Measurements from ENCODE around the gene LAMA2. TPM values are rescaled to one million over a fixed set of nuclear protein-coding genes. Genes with fewer than 3 reads are reported as not detected.

LAMA2 gene
- total and polyA plus RNA-seq, 2 donors (not counting 1 experiment from before 2014, with no cell fraction given), result 19.5 to 67.5 TPM

- Histone ChIP-seq H3K4me1 (ENCODE audit: control insufficient read depth, extremely low read depth, insufficient read depth, low read length) (no peaks in the 10 kb centered on the region), H3K9ac (ENCODE audit: insufficient read depth, low read length) (no peak overlapping the region), H4K20me1 (ENCODE audit: control insufficient read depth, extremely low read depth, insufficient read depth, low read length) (no peaks in the 10 kb centered on the region), H3K36me3 (ENCODE audit: control insufficient read depth, insufficient read depth, low read length) (no peaks in the 10 kb centered on the region), H3K4me2 (ENCODE audit: extremely low read depth, insufficient read depth, low read length) (peak overlapping the region; percentile 81), H3K4me3 (replicated peaks in 1 of 4; ENCODE audit: control extremely low read depth in 1 of 4, insufficient read depth in 1 of 4, low read depth in 3 of 4, low read length in 4 of 4) (peak overlapping the region; percentile 42 to 86 (median 78)), H3K27me3 (ENCODE audit: control insufficient read depth, insufficient read depth, low read length) (no peaks in the 10 kb centered on the region), H2AFZ (ENCODE audit: low read length) (no peak overlapping the region), H3K79me2 (ENCODE audit: control insufficient read depth, insufficient read depth, low read length) (peaks cover 3% of the 10 kb centered on the region), H3K27ac (ENCODE audit: insufficient read depth, low read length) (no peak overlapping the region), H3K9me3 (ENCODE audit: control insufficient read depth, insufficient read depth, low read depth, low read length) (no peaks in the 10 kb centered on the region)
- TF ChIP-seq EZH2 (IDR thresholded peaks at IDR 0.05; ENCODE audit: low read length, missing control alignments), result no peak
- DNase-seq (ENCODE audit: low read depth in 2 of 2), result no peak
These were observed 2.4 kb downstream of the LAMA2 start for GRCh38 chr6:128885381-128885780.

GRCh38 chr6:128886706-128887105 lies 3.8 kb downstream of the LAMA2 start:
- H3K4me1 ChIP-seq (ENCODE audit: control insufficient read depth, extremely low read depth, insufficient read depth, low read length), result no peaks in the 10 kb centered on the region
- DNase-seq (ENCODE audit: low read depth in 2 of 2), result no peak
- no peak overlapping the region for H3K9ac ChIP-seq (ENCODE audit: insufficient read depth, low read length)
- peaks cover 3% of the 10 kb centered on the region for H3K79me2 ChIP-seq (ENCODE audit: control insufficient read depth, insufficient read depth, low read length)
- H3K27me3 ChIP-seq (ENCODE audit: control insufficient read depth, insufficient read depth, low read length), result no peaks in the 10 kb centered on the region
- H3K27ac ChIP-seq (ENCODE audit: insufficient read depth, low read length), result no peak overlapping the region
- H2AFZ ChIP-seq (ENCODE audit: low read length), result no peak overlapping the region
- H3K4me2 ChIP-seq (ENCODE audit: extremely low read depth, insufficient read depth, low read length), result no peak overlapping the region
- H4K20me1 ChIP-seq (ENCODE audit: control insufficient read depth, extremely low read depth, insufficient read depth, low read length), result no peaks in the 10 kb centered on the region
- TF ChIP-seq EZH2 (IDR thresholded peaks at IDR 0.05; ENCODE audit: low read length, missing control alignments) (no peak), CTCF (conservative IDR thresholded peaks at IDR 0.05 in 1 of 2, IDR thresholded peaks at IDR 0.05 in 1 of 2; ENCODE audit: low read depth in 1 of 2, low read length in 2 of 2) (no peak)
- no peaks in the 10 kb centered on the region for H3K36me3 ChIP-seq (ENCODE audit: control insufficient read depth, insufficient read depth, low read length)
- no peaks in the 10 kb centered on the region for H3K9me3 ChIP-seq (ENCODE audit: control insufficient read depth, insufficient read depth, low read depth, low read length)
- no peak overlapping the region for H3K4me3 ChIP-seq (replicated peaks in 1 of 4; ENCODE audit: control extremely low read depth in 1 of 4, insufficient read depth in 1 of 4, low read depth in 3 of 4, low read length in 4 of 4)

- no peaks in the 10 kb centered on the region for H4K20me1 ChIP-seq (ENCODE audit: control insufficient read depth, extremely low read depth, insufficient read depth, low read length)
- no peak for TF ChIP-seq CTCF (conservative IDR thresholded peaks at IDR 0.05 in 1 of 2, IDR thresholded peaks at IDR 0.05 in 1 of 2; ENCODE audit: low read depth in 1 of 2, low read length in 2 of 2)
- no peak for TF ChIP-seq EZH2 (IDR thresholded peaks at IDR 0.05; ENCODE audit: low read length, missing control alignments)
- no peak for DNase-seq (ENCODE audit: low read depth in 2 of 2)
- H3K27ac ChIP-seq (ENCODE audit: insufficient read depth, low read length), result no peak overlapping the region
- H3K27me3 ChIP-seq (ENCODE audit: control insufficient read depth, insufficient read depth, low read length), result no peaks in the 10 kb centered on the region
- H3K4me1 ChIP-seq (ENCODE audit: control insufficient read depth, extremely low read depth, insufficient read depth, low read length), result no peaks in the 10 kb centered on the region
- H3K4me2 ChIP-seq (ENCODE audit: extremely low read depth, insufficient read depth, low read length), result no peak overlapping the region
- H3K9me3 ChIP-seq (ENCODE audit: control insufficient read depth, insufficient read depth, low read depth, low read length), result no peaks in the 10 kb centered on the region
- peaks cover 3% of the 10 kb centered on the region for H3K79me2 ChIP-seq (ENCODE audit: control insufficient read depth, insufficient read depth, low read length)
- no peak overlapping the region for H2AFZ ChIP-seq (ENCODE audit: low read length)
- no peaks in the 10 kb centered on the region for H3K36me3 ChIP-seq (ENCODE audit: control insufficient read depth, insufficient read depth, low read length)
- no peak overlapping the region for H3K9ac ChIP-seq (ENCODE audit: insufficient read depth, low read length)
- H3K4me3 ChIP-seq (replicated peaks in 1 of 4; ENCODE audit: control extremely low read depth in 1 of 4, insufficient read depth in 1 of 4, low read depth in 3 of 4, low read length in 4 of 4), result no peak overlapping the region
These were observed 5.7 kb downstream of the LAMA2 start for GRCh38 chr6:128888444-128889175.

Measured in fibroblast of lung (primary cell).